Measurements from ENCODE around the gene WDR20.

DNA sequence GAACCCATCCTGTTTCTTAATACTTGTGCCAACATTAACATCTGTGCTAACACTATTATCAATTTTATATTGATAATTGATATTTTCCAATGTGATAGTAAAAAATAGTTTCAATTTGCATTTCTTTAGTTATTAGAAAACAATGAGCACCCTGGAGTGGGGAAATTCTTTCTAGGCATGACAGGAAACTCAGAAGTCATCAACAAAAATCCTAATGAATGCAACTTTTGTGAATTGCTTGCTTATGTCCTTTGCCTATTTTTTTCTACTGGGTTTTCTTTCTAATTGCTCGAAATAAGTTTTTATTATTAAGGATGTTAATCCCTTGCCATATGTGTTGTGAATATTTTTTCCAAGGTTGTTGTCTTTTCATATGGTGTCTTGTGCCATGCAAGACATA, 18.1 kb upstream of the WDR20 start:
- TF ChIP-seq, protein P1, sequence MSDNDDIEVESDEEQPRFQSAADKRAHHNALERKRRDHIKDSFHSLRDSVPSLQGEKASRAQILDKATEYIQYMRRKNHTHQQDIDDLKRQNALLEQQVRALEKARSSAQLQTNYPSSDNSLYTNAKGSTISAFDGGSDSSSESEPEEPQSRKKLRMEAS (IDR thresholded peaks at IDR 0.05) = no peak
- TF ChIP-seq RAD21 (IDR thresholded peaks at IDR 0.05; ENCODE audit: low read depth) (no peak), EP300 (IDR thresholded peaks at IDR 0.05; ENCODE audit: borderline replicate concordance) (no peak), EGR1 (IDR thresholded peaks at IDR 0.05) (no peak), YY1 (IDR thresholded peaks at IDR 0.05; ENCODE audit: low read depth) (no peak), FOXM1 (IDR thresholded peaks at IDR 0.05; ENCODE audit: borderline replicate concordance, low read depth) (no peak)
- TF ChIP-seq, protein P2, sequence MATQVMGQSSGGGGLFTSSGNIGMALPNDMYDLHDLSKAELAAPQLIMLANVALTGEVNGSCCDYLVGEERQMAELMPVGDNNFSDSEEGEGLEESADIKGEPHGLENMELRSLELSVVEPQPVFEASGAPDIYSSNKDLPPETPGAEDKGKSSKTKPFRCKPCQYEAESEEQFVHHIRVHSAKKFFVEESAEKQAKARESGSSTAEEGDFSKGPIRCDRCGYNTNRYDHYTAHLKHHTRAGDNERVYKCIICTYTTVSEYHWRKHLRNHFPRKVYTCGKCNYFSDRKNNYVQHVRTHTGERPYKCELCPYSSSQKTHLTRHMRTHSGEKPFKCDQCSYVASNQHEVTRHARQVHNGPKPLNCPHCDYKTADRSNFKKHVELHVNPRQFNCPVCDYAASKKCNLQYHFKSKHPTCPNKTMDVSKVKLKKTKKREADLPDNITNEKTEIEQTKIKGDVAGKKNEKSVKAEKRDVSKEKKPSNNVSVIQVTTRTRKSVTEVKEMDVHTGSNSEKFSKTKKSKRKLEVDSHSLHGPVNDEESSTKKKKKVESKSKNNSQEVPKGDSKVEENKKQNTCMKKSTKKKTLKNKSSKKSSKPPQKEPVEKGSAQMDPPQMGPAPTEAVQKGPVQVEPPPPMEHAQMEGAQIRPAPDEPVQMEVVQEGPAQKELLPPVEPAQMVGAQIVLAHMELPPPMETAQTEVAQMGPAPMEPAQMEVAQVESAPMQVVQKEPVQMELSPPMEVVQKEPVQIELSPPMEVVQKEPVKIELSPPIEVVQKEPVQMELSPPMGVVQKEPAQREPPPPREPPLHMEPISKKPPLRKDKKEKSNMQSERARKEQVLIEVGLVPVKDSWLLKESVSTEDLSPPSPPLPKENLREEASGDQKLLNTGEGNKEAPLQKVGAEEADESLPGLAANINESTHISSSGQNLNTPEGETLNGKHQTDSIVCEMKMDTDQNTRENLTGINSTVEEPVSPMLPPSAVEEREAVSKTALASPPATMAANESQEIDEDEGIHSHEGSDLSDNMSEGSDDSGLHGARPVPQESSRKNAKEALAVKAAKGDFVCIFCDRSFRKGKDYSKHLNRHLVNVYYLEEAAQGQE (IDR thresholded peaks at IDR 0.05; ENCODE audit: low read depth) = no peak
- TF ChIP-seq, protein P3, sequence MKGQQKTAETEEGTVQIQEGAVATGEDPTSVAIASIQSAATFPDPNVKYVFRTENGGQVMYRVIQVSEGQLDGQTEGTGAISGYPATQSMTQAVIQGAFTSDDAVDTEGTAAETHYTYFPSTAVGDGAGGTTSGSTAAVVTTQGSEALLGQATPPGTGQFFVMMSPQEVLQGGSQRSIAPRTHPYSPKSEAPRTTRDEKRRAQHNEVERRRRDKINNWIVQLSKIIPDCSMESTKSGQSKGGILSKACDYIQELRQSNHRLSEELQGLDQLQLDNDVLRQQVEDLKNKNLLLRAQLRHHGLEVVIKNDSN (IDR thresholded peaks at IDR 0.05) = no peak

All from Ishikawa (cell line).